DMS114 treated with DMSO at 0.1 percent for 48 hours (cell line): ENCODE results near the gene SHC1.
A peak's percentile ranks its signal among the peaks of the same experiment; 100 is the strongest.

Experiments used
- DNase-seq: peaks from one replicate; lab custom pipeline; 2025; ENCODE audit not compliant: unreplicated experiment; lab: John Stamatoyannopoulos, UW

Gene SHC1

GRCh38 chr1:154940651-154941194 lies 29.8 kb downstream of the SHC1 start:
- DNase-seq = no peak

GRCh38 chr1:154940213-154940560 lies 30.4 kb downstream of the SHC1 start:
- DNase-seq = no peak

GRCh38 chr1:154938604-154939399 lies 31.7 kb downstream of the SHC1 start:
- DNase-seq = no peak

GRCh38 chr1:154937988-154938386 lies 32.6 kb downstream of the SHC1 start:
- DNase-seq = no peak

- DNase-seq = peak; percentile 97
These were observed 33.2 kb downstream of the SHC1 start for GRCh38 chr1:154937085-154937987.

GRCh38 chr1:154936555-154937084 lies 33.9 kb downstream of the SHC1 start, which contains the start of gene PMVK:
Gene PMVK, minus strand, starts transcription at chr1:154936719. Its CDS starts 34 bp downstream, at chr1:154936685.
- DNase-seq = peak; percentile 97

- DNase-seq = no peak
These were observed 34.6 kb downstream of the SHC1 start for GRCh38 chr1:154935749-154936554.

- no peak for DNase-seq
These were observed 36.1 kb downstream of the SHC1 start for GRCh38 chr1:154934358-154934948.

GRCh38 chr1:154931940-154932487 lies 38.5 kb downstream of the SHC1 start:
- no peak for DNase-seq

- no peak for DNase-seq
These were observed 44.3 kb downstream of the SHC1 start for GRCh38 chr1:154926201-154926600.

- DNase-seq = no peak
These were observed 45.0 kb downstream of the SHC1 start for GRCh38 chr1:154925335-154926170.

GRCh38 chr1:154923695-154924094 lies 46.9 kb downstream of the SHC1 start:
- no peak for DNase-seq

GRCh38 chr1:154913273-154913672 lies 57.3 kb downstream of the SHC1 start:
- no peak for DNase-seq

GRCh38 chr1:154912755-154913154 lies 57.8 kb downstream of the SHC1 start:
- DNase-seq = no peak
